NOMO-1 (cell line): ENCODE data around the gene WRAP73.

Experiments used
- DNase-seq, 2 experiments: peaks; one replicate each; lab custom pipeline; 2025; ENCODE audit not compliant: unreplicated experiment in 2 of 2; lab: John Stamatoyannopoulos, UW

The WRAP73 gene

GRCh38 chr1:3649342-3650247 is at the start of gene WRAP73:
Gene WRAP73, minus strand, starts transcription at chr1:3650103. Its CDS starts 104 bp downstream, at chr1:3649999.
- peak; percentile 86 to 91 for DNase-seq

- no peak for DNase-seq
Observed at GRCh38 chr1:3699596-3699995, 49.7 kb upstream of the WRAP73 start.

GRCh38 chr1:3698660-3699408 is 48.9 kb upstream of the WRAP73 start:
- no peak for DNase-seq

GRCh38 chr1:3697810-3698209 is 47.9 kb upstream of the WRAP73 start:
- no peak for DNase-seq

DNA sequence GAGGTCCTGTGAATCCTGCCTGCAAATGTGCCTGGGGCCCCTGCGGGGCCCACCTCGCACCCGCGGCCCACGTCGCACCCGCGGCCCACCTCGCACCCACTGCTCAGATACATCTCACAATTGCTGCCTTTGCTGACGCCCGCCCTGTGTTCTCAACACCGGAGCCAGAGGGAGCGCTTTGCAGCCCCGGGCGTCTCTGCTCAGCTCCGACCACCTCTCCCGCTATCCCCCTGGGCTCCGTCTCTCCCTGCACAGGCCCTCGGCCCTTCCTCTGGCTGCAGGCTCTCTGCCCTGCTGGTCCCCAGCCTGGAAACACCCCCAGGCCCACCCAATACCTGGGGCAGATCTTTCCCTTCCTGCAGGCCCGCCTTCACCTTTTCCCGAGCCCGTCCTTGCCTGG is 47.2 kb upstream of the WRAP73 start:
- DNase-seq: no peak

DNA sequence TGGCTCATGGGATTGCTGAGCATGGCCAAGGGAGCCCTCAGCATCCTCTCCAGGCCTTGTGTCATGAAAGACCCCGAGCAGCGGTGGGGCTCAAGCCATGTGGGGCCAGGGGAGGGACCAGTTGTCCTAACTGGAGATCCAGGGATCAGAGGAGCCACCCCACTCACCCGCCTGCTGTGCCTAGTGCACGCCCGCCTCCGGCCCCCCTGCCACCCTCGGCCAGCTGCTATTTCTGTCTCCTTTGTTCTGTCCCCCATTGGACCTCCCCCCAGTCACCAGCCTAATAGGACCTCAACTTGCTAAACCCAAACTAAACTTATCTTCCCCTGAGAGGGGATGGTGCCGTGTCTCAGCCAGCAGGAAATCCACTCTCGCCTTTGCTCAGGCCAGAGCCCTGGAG is 46.8 kb upstream of the WRAP73 start:
- DNase-seq: no peak

DNA sequence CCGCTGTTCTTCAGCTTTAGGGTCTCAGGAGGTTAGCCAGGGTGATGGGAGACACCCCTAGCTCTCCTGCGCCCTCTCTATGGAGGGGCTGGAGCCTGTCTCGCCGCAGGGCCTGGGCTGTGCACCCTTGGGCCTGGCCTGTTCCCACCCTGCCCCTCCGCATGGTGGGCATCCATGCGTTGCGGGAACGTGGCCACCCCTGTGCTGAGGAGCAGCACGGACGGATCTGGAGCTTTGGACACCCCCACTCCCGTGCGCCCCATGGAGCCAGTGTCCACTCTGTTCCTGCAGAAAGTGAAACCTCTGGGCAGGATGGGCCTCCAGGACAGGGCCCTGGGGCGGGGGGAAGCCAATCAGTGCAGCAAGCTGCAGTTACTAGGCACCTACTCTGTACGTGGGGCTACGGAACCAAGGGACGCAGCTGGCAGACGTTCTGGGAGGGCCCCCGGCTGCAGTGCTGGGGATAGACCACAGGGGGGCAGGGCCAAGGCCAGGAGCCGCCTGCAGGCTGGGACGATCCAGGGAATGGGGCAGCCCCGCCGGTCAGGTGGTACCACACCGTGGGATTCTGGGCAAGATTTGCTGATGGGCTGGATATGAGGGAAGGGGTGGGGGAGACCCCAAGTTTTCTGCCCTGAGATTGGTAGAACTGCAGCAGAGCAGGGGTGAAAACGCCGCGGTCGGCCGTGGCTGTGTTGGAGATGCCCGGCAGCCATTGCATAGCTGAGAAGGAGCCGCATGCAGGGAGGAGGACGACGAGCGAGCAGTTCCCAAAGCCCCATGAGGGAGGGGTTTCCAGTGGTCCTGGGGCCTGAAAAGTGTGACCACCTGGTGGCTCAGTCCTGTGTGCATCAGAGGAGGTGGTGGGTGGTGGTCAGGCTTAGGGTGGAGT is 45.7 kb upstream of the WRAP73 start:
- DNase-seq: no peak

- no peak for DNase-seq
Observed at GRCh38 chr1:3693321-3693720, 43.4 kb upstream of the WRAP73 start.

DNA sequence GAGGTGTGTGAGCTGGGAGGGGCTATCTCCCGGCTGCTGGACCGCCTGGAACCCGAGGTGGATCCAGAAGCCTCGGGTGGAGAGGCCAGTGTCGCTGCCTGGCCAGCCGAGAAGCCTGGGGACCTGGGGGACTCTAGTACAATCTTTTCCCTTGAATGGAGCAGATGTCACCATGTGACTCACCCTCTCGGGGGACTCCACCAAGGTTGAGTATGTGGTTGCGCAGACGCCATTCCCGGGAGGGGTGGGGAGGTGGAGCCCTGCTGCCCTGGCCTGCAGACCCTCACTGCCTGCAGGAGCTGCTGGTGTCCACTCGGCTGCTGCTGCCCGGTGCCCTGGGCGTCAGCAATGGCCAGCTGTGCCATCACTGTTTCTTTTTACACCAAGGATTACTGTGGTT is 42.7 kb upstream of the WRAP73 start:
- no peak for DNase-seq

- DNase-seq: no peak
Observed at GRCh38 chr1:3691421-3692204, 41.7 kb upstream of the WRAP73 start.

GRCh38 chr1:3690282-3691065 is 40.6 kb upstream of the WRAP73 start:
- no peak for DNase-seq

DNA sequence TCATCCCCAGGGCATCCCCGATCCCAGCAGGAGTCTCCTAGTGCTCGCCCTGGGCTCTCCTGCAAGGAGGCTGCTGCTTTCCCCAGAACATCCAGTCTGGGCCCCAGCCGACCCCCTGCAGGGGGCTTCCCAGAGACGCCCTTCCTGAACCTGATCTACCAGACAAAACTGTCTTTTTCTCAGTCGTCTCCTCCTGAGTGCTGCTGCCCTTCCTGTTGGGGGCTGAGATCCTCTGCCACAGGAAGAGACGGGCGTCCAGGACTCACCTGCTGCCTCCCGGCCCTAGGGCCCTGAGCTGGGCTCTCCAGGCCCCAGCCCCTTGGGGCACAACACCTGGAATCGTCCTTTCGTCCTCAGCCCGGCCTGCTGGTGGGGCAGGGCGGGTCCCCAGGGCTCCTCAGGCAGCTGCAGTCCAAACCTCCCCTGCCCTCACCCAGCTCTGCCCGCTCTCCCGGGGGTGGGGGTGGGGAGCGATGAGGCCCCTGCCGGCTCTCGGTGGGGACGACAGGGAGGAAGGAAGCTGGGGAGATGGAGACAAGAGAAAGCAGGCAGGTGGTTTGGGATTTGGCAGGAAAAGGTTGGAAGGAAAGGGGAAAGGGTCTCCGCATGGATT is 39.3 kb upstream of the WRAP73 start:
- DNase-seq: no peak

DNA sequence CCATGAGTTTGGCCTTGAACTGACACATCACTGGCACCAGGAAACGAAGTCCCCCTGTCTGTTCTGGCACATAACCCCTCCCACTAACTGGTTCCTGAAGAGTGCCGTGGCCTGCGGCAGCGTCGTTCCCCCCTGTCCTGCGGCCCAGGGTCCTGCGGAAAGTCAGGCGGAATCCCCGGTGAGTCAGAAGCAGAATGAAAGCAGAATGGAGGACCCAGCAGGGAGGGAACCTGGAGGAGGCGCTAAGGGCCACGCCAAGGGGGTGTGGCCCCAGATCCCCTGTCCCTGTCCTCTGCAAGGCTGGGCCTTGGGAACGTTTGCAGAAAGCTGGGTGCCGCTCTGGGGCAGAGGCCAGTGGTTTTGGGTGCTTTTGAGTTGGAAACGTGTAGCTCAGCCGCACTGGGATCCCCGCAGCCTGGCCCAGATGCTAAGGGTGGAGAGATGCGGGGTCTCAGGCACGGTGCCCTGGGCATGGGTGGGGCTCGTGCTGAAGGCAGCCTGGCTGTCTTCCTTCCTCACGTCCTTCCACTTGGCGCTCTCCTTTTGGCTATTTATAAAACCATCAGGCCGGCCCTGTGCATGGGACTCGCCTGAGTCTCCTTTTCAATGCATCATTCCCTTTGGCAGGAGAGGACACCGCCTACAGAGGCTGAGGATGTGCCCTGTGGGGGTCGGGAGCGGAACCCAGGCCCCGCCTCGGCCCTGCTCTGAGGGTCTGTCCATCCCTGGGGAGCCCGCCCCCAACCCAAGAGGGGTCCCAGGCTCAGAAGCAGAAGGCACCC is 38.6 kb upstream of the WRAP73 start:
- no peak for DNase-seq

- DNase-seq: no peak
Observed at GRCh38 chr1:3687504-3687903, 37.6 kb upstream of the WRAP73 start.

GRCh38 chr1:3685906-3686305 is 36.0 kb upstream of the WRAP73 start:
- no peak for DNase-seq

GRCh38 chr1:3685222-3685621 is 35.3 kb upstream of the WRAP73 start:
- DNase-seq: no peak

DNA sequence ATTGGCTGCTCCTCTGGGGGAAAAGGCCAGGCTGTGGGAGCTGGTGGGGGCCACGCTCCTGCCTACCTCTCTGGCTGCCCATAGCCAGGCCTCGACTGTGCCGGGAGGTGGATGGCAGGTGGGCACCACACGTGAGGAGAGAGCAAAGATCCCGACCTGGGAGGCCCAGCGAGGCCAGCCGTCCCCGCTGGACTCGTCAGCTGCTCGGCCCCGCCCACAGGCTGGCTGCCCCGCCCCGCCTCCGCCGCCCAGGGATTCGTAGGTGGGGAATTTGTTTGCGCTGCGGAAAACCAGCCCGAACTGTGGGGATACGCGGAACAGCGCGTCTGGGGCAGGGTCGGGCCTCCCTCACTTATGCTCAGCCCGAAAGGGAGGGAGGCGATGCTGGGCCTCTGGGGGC is 34.1 kb upstream of the WRAP73 start:
- no peak for DNase-seq

DNA sequence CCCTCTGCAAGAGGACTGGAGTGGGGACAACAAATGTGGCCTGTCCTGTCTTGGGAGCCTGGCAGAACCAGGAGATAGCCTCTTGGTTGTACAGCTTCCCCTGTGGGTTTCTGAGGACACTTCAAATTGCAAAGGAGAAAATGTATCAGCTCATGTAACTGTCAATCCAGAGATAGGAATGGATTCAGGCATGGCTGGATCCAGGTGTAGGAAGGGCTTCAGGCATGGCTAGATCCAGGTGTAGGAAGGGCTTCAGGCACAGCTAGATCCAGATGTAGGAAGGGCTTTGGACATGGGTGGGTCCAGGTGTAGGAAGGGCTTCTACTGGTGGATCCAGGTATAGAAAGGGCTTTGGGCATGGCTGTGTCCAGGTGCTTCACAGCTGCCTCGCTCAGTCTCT is 33.3 kb upstream of the WRAP73 start:
- no peak for DNase-seq
